Measurements from ENCODE around the gene SLC38A11.

- TF ChIP-seq CTCF (IDR thresholded peaks at IDR 0.05; ENCODE audit: control extremely low read depth in 1 of 3, insufficient read depth in 1 of 3, low read depth in 1 of 3, low read length in 3 of 3) (no peak), CHD1 (IDR thresholded peaks at IDR 0.05; ENCODE audit: low read depth, low read length) (no peak), EZH2 (IDR thresholded peaks at IDR 0.05; ENCODE audit: low read depth, low read length, severe bottlenecking) (no peak), HDAC6 (IDR thresholded peaks at IDR 0.05; ENCODE audit: low read depth, low read length) (no peak), RAD21 (IDR thresholded peaks at IDR 0.05 in 1 of 2, conservative IDR thresholded peaks at IDR 0.05 in 1 of 2; ENCODE audit: low read depth in 2 of 2, low read length in 2 of 2) (no peak), TBP (IDR thresholded peaks at IDR 0.05; ENCODE audit: low read depth, low read length) (no peak), GTF2F1 (IDR thresholded peaks at IDR 0.05; ENCODE audit: borderline replicate concordance, low read depth, low read length) (no peak), EP300 (IDR thresholded peaks at IDR 0.05; ENCODE audit: borderline replicate concordance in 1 of 2, low read depth in 2 of 2, low read length in 2 of 2) (no peak), CBX5 (IDR thresholded peaks at IDR 0.05; ENCODE audit: low read depth, low read length) (no peak), SIX5 (IDR thresholded peaks at IDR 0.05; ENCODE audit: low read depth, low read length) (no peak), ATF3 (IDR thresholded peaks at IDR 0.05; ENCODE audit: insufficient read depth, low read depth, low read length) (no peak), RBBP5 (IDR thresholded peaks at IDR 0.05; ENCODE audit: borderline replicate concordance, low read depth, low read length) (no peak)
- TF ChIP-seq, protein P1, sequence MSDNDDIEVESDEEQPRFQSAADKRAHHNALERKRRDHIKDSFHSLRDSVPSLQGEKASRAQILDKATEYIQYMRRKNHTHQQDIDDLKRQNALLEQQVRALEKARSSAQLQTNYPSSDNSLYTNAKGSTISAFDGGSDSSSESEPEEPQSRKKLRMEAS (IDR thresholded peaks at IDR 0.05): no peak
These were observed 86.5 kb downstream of the SLC38A11 start for GRCh38 chr2:164868563-164869419.

Data from H1 (cell line).